Measurements from ENCODE around the gene EEF1AKMT3.
A peak's percentile ranks its signal among the peaks of the same experiment; 100 is the strongest.

The EEF1AKMT3 gene

DNA sequence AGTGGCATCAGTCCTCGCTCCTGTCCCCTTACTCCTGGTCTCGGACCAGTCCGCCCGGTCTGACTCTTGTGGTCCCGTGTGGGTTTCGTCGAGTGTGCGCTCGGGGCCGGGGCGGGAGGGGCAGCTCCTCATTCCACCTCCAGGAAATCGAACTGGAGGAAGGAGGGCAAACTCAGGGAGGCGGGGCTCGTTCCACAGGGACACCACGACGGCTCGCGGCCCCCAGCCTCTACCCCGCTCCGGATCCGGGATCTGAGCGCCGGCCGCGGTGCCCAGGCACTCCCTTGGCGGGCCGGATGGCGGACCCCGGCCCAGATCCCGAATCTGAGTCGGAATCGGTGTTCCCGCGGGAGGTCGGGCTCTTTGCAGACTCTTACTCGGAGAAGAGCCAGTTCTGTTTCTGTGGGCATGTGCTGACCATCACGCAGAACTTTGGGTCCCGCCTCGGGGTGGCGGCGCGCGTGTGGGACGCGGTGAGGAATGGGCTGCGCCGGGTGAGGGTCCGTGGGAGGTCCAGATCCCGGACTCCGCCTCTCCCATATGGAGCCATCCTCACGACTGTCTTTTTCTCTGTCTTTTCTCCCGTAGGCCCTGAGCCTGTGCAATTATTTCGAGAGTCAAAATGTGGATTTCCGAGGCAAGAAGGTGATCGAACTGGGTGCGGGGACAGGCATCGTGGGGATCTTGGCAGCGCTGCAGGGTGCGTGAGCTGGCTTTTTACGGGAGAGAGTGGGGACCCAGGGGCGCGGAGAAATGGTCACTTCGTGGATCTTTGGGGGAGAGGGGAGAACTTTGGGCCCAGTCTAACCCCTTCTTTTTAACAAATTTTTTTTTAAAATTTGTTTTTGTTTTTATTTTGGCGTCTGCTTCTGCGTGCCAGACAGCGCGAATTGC lies at the start of gene EEF1AKMT3:
TSS of gene EEF1AKMT3 (plus strand) at position 186 of the 894 bp plus-strand sequence. CDS start at position 297, 111 bp downstream.
- peak; percentile 83 for DNase-seq

DNA sequence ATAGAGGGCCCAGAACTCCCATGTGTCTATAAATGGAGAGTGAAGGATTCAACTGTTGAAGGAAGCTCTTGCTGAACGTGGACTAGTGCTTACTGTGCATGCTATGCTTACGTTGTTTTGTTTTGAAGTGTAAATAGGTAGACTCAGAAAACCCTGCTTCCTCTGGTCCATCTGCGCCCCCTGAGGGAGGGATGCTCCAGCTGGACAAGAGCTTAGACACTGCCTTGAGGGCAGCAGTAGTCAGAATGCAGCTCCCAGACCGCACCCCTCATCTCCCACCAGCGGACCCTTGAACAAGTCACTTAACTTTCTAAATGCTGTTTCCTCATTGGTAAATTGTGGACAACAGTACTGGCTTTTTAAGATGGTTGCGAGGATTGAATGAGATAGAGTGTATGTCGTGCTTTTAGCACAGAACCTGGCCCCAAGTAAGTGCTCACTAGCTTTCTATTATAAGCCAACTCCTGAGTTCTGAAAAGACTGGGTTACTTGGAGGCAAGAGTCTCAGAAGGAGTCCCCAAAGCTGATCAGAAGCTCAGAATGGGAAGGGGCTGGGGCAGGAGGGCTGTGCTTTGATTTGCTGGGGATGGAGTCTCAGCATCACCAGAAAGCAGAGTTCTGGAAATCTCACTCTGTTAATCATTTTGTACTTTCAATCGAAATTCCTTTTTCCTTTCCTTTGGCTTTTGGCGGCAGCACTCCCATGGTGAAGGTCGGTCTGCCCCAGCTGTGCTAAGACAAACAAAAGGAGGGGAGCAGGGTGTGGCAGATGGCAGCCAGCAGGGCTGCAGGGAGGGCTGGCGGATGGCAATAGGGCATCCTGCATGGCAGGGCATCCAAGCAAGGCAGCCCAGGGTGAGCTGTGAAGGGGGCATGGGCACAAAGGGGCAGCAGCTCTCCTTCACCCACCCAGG lies 49.4 kb upstream of the EEF1AKMT3 start:
- peak; percentile 57 for DNase-seq

DNA sequence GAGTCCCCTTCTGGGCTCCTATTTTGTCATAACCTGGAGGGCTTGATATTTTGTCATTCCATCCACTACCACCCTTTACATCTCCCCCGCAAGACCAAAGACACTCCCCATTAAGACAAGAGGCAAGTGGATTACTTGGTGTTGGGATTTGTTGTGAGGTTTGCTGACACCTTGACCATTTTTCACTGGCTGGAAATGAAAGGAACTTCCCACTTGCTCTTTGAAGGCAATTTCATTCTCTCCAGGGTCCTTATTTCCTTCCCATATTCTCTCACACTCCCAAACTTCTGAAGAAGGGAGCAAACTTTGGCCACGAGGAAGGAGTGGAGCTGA lies 48.8 kb upstream of the EEF1AKMT3 start:
- DNase-seq: no peak

DNA sequence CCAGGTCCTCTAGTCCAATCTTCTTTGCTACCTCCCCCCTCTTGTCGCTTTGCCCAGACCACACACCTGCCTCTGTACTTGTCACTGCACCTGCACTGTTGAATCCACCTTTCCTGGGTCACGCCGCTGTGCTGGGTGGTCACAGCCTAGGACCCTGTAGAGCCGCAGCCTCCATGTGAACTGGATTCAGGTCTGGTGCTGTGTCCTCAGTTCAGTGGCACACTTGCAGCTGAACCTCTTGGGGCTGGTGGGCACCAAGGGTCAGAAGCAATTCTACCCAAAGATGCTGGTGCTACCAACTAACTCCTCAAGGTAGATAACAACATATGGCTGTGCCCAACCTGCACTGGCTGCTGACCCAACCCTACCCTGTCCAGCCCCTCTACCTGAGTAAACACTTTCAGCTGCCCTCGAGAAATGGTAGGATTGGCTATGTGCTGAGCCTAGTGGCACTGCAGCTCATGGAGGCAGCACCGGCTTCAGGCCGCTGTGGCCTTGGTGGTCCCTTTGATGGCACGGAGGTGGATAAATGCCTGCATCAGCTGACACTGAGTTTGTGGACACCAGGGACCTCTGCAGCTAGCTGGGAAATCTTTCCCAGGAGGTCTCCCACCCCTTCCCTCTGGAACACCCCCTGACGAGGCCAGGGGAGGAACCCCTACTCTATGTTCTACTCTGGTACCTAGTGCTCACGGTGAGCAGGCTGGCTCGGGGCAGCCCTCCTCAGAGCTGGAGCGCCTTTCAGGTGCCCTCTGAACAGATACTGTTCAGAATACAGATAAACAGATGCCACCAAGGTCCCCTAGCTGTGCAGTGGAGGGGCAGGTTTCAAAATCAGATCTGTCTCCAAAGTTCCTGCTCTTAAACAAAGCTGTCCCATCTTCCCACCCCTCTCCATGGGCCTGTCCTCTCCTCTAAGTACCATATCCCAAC lies 48.1 kb upstream of the EEF1AKMT3 start:
- DNase-seq: no peak

DNA sequence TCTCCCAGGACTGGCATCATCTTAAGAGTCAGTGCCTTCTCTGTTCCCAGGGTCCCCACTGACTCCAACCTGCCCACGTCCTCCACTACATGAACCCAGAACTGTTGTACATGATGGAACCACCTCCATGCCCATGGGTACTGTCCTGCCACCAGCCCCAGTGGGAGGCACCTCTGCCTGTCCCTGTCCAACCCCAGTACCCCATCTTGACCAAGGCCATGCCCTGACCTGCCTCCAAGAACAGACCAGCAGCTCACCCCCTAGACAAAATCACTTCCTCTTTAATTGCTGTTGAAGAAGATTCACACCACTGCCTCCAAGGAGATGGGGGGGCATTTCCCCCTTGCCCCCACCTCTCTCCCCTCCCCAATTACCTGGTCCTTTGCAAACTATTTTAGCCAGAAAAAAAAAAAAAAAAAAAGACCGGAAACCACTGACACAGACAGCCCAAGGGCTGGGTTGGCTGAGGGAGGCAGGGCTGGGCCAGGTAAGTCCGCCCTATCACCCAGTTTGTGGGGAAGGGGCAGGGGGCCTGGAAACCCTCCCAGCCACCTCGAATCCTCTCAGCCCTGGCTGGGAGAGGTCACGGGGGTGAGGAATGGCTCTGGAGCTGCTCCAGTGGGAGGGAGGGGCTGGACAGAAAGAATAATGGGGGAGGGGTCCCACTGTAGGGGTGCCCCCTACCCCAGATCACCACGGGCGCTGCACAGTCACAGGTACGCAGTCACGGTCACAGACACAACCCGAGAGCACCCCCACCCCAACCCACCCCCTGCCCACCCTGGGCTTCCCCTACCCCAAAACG lies 47.3 kb upstream of the EEF1AKMT3 start:
- no peak for DNase-seq

DNA sequence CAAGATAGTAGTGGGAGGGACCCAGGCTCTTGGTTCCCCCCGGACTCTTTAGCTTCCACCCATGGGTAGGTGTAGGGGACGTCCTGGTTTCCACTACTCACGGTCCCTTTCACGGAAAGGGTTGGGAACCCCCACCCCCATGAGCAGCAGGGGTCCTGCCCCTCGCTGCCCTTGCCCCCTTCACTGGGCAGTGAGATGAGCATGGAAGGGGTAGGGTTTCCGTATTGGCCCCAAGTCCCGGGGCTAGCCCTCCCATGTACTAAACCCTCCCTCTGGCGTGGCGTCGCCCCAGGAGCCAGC lies 46.6 kb upstream of the EEF1AKMT3 start:
- DNase-seq: no peak

DNA sequence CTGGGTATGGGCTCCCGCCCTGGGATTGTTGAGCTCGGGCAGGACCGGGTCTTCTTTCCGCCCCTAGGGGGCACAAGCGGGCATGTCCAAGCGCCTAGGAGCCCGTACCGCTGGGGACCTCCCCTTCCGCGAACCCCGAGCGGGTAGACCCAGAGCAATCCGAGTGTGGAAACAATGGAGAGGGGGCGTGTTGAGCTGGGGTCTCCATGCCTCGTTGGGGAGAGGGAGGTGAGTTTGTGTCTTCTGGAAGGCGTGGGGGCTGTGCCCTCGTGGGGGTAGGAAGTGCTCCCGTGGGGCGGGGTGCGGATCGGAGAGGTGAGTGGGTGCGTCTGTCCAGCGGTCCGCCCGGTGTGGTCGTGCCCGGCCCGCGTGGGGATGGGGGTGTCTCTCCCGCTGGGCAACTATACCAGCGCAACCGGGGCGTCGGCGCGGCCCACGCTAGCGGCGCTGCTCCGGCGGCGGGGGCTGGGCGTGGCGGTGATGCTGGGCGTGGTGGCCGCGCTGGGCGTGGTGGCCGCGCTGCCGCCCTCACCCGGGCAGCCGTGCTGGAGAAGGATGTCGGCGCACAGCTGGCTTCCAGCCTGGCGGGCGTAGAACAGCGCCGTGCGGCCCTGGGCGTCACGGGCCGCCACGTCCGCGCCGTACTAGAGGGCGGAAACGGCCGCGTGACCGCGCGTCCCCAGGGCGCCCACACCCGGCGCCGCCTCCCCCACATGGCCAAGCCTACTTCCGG lies 46.1 kb upstream of the EEF1AKMT3 start:
- DNase-seq: peak; percentile 91

DNA sequence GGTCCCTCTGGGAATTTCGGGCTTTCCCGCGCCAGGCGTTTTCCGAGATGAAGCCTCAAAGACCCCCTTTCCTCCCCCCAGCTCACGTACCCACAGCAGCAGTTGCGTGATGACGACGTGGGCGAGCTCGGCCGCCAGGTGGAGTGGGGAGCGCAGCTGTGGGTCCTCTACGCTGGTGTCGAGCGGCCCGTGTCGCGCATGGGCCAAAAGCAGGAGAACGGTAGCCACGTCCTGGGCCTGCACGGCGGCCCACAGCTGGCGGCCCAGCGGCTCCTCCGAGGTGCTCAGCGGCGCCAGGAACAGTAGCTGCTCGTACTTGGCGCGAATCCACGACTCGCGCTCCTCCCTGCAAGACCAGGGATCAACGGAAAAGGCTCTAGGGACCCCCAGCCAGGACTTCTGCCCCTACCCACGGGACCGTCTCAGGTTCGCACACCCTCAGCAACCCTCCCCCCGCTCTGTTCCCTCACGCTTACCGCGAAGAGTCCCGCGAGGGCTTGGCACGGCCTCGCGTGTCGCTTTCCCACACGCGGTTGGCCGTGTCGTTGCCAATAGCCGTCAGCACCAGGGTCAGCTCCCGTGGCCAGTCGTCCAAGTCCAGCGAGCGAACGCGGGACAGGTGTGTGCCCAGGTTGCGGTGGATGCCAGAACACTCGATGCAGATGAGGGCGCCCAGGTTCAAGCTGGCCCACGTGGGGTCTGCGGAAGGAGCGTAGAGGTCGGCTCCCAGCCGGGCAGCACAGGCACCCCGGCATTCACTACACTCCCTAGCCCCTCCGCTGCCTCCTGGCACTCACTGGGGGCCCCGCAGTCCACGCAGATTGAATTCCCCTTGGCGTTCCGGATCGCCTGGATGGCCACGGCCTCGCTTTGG lies 45.3 kb upstream of the EEF1AKMT3 start:
- no peak for DNase-seq

DNA sequence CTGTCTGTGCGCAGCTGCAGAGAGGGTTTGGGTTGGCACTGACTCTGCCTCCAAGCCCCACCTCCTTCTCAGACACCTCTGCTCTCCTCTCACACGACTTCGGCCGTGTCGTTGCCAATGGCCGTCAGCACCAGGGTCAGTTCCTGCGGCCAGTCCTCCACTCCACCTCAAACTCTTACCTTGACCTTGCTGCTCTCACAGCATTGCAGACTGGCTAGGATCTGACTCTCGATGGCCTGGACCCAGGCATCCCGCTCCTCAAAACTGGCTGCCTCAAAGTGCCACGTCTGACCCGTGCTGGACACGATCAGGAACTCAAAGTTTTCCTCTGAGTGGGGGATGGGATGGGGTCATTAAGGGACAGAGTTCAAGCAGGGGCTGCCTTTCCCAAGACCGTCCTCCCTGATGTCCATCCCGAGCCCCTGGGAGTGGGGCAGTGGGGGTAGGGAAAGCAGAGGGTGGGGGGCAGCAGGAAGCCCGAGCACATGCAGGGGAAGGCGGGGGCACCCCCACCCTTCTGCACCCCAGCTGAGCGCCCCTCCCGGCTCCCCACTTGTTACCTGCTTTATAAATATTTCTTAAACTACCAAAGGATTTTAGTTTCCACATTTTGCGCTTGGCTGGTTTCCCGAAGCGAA lies 44.5 kb upstream of the EEF1AKMT3 start:
- DNase-seq: no peak

DNA sequence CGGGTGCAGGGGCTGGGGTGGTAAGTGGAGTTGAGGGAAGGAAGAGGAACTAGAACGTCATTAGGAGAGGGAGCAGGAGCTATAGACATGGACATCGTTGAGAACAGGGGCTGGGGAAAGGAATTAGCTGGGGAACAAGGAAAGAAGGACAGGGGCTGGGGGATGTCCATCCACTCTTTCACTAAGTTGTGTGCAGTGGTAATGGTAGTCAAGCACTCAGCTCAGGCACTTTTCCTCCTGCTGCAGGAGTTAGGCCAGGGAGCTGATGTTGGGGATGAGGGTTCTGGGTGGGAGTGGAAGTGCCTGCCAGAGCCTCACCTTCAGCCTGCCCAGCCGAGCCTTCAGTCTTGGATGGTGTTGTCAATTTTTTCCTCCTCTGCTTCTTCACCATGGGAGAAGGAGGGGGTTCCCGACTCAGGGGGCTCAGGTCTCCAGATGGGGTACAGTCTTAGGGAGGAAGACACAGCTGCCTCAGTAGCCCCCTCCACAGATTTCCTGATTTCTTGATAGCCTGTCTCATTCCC lies 43.0 kb upstream of the EEF1AKMT3 start:
- DNase-seq: no peak

DNA sequence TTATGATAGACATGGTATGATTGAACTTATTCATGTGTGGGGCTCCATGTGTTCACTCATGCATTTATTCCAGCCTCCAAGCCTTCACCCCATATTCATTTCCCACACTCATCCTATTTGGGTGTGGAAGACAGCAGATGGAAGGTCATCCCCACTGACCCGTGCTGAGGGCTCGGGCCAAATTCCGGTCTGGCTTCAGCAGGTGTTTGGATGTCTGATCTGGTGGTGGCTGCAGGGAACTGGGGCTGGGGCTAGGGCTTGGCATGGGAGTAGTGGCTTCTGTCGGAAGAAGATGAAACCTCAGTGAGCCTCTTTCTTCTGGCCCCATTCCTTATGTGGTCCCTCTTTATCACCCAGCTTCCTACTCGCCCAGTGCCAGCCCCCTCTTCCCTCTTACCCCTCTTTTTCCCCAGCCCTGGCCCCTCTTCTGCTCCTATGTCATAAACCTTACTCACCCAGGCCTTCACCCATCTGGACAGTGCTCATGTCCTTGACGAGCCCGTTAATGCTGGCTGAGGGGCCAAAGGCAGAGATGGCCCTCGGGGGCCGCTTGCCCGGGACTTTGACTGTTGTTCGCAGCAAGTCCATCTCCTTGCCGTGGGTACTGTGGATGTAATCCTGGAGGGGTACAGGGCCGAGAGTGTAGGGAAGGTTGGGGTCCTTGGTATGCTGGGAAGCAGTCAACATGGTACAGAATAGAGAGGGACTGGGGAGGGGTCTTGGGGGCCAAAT lies 41.9 kb upstream of the EEF1AKMT3 start:
- DNase-seq: no peak

DNA sequence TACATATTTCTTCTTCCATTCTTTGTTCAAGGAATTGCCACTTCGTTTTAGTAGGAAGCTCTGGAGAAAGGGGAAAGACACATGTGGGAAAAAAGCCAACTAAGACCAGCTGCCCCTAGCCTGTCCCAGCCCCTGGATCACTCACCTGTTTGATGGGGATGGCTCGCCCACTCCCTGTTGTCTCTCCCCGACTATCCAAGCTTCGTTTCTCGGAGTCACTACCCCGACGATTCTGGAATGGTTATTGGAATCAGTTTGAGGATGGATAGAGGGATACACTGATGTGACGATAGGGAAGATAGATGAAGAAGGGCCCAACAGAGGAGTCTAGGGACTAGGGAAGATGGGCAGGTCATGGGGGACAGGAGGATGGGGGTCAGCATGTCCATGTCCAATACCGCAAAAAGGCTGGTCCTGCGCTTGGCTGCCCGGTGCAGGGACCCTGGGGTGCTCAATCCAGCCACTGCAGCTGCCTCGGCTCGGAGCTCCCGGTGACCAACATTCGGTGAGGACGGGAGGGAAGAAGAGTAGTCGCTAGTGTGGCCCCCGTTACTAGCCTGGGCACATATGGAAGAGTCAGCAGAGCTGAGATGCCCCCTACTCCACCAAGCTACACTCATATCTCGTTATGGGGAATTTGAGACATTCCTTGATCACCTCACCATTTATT lies 40.9 kb upstream of the EEF1AKMT3 start:
- no peak for DNase-seq

DNA sequence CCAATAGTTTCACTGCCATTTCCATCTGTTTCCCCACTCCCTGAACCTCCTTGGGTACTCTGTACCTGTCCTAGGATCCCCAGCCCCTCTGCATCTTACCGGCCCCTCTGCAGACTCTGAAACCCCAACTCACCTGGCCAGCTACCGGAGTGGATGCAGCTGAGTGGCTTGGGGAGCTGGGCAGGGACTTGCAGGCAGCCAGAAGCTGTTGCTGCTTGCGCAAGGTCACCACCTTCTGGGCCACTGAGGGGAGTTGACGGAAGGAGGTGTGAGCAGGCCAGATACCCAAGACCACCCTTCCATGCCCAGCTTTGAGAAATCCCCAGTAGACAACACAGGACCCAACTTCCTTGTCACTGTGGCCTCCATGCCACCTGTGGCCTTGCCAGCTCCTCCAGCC lies 40.1 kb upstream of the EEF1AKMT3 start:
- no peak for DNase-seq

DNA sequence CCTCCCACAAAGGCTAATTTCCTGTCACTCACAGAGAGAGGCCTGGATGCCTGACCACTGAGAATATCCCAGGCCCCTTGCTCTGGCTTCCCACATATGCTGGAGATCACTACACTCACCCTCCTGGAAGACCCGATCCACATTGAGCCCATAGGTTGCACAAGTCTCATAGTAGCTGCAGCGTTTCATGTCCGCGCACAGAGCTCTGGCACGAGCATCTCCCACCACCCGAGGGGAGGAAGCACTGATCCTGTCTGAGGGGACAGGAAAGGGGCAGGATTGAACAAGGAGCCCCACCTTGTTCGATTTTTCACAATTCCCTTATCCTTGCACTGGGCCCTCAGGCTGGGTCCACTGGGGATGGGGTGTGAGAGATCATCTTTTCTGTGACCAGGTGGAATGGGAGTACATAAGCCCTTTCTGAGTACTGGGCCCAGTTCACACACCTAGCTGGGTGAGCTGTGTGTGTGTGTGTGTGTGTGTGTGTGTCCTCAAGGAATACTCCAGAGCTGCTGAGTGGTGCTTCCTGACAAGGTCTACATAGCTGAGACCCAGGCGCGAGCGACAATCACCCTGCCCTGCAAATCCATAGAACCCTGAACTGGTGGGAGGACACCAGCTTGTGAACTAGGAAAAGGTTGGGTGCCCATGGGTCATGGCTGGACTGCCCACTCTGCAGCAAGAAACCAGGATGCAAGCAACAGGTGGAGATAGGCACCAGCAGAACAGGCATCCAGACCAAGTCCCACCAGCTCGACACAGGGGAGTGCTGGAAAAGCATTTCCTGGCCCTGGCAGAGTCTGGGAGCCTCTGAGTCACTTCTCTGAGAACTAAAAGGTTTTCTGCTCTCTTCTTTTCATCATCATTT lies 39.5 kb upstream of the EEF1AKMT3 start:
- DNase-seq: no peak

DNA sequence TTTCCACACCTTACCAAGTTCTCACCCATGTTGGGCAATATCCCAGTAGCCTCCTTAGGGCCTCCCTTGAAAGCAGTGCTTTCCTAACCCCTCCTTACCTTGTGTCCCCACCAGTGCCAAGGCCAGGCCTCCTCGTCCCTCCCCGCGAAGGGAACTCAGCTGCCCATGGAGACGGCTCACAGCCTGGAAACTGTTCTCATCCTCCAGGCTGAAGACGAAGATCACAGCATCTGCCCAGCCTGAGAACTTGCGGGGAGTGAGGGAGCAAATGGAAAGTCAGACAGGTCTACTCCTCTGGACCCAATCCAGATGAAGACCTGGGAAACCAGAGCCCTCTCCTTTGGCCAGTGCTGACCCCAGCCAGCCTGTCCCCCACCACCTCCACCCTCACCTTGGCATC lies 38.5 kb upstream of the EEF1AKMT3 start:
- no peak for DNase-seq

DNA sequence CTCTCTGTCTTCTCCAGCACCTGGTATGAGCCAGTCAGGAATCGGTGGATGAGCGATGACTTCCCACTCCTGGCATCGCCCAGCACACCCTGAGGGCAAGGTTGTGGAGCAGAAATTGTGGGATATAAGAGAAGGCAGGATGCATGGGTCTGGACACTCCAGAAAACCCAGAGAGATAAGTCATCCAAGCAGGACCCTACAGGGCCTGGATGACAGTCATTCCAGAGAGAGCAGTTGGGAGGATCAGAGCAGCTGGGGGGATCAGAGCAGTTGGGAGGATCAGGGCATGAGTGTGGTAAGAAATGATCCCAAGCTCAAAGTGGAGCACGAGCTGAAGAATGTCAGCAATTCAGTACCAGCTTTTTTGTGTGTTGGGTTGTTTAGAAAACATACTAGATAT lies 37.8 kb upstream of the EEF1AKMT3 start:
- no peak for DNase-seq

DNA sequence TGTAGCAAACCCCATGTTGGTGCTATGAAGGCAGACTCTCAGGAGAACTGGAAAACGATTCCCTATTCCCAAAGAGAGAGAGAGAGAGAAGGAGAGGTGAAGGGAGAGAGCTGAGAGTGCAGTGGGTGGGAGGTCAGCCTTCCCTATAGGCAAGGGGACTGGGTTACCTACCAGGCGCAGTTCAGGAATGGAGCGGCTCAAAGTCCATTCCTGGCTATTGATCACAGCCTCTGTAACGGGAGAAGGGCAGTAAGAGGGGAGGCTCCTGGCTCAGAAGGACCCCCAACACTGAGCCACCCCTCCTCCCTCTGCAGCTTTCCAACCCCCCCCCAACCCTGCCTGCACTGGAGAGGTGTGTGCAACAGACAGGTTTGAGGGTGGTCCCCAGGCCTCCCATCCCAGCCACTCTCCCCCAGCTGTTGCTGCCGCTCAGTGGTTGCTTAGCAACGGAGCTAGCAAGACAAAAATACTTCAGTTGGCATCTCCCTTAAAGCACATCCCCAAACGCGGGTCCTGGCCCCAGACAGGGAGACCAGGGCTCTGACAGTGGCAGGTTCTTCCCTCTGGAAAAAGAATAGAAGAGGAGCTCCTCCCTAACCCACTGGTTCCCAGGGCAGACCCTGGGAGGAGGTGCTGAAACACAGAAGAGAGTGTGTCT lies 37.1 kb upstream of the EEF1AKMT3 start:
- DNase-seq: no peak

All from NCI-H510A treated with DMSO at 0.1 percent for 48 hours (cell line).